HG03521 (cell line): ENCODE data around the gene KDM1B.
"Not testable (repeated sequence)": the region's sequence is repeated elsewhere in the genome, so short reads cannot be mapped to it uniquely, and the experiment has no call there.

Experiments used
- ATAC-seq: cut with Tn5 transposase; IDR thresholded peaks from one replicate; pipeline ENCODE4 v1.9.1; 2021; ENCODE audit warnings: mild to moderate bottlenecking, moderate library complexity; ENCODE audit not compliant: unreplicated experiment

Gene KDM1B

DNA sequence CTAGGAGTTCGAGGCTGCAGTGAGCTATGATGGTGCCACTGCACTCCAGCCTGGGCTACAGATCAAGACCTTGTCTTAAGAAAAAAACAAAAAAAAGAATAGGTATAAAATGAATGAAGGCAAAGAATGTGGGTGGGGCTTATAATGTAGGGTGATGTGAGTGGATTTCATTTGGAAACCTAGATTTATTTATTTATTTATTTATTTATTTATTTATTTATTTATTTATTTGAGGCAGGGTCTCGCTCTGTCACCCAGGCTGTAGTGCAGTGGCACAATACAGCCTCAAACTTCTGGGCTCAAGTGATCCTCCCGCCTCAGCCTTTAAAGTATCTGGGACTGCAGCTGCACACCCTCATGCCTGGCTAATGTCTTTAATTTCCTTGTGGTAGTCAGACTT lies 3.8 kb upstream of the KDM1B start:
- not testable (repeated sequence) for ATAC-seq

DNA sequence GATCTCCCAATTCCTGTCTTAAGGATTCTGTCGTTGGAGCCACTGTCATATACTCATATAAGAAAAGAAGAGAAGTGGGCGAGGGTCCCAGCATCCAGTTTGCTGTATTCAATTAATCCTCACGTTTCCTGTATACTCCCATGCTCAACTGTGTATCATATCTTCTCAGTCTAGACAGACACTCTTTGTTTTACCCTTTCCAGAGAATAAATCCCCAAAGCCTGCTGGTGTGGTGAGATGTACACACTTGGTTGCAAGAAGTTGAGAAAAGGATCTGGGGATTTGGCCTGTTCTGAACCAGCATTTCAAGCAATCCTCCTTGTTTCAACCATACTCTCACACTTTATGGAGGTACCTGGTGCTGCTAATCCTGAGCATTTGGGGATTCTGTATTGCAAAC lies 3.4 kb upstream of the KDM1B start:
- no peak for ATAC-seq

DNA sequence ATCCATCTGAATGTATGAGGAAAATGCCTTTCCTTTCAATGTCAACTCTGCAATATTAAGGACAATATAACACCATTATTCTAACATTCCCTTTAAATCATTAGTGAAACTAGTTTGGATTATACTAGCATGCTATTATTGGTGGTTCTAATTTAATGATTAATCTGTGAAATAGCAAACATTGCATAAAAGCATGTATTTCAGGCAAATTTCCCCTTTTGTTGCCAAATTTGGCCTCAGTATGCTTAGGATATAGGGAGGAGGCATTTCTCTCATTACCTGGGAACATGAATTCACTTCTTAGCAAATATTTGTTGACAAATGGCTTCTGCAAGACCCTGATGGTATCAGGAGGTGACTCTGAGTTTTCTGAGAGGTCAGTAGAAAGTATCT lies 1.9 kb upstream of the KDM1B start:
- no peak for ATAC-seq

DNA sequence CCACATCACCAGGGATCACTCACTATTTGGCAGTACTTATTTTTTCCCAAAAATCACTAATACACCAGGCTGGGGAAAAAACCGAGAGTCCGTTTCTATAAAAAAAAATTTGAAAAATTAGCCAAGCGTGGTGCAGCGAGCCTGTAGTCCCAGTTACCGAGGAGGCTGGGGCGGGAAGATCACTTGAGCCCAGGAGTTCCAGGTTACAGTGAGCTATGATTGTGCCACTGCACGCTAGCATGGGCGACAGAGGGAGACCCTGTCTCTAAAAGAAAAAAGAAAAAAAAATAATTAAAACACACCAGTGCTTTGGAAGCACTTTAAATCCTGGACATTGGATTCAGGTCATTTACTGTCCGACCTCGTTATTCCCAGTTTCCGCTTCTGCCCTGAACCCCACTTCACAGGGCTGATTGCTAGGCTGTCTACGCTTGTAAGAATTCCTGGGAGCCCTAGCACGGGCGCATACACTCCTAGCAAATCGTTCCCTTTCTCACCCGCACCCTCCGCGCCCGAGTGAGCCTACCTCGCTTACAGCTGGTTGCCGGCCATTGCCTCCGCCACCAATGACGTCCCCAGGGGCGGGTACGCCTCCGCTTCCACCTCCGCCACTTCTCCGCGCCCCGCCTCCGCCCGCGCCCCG lies 594 bp upstream of the KDM1B start, which contains the start of gene TPMT:
TSS of gene TPMT (minus strand) at position 571 of the 643 bp plus-strand sequence. CDS start 5,950 bp downstream, outside the sequence.
- peak; percentile 54 for ATAC-seq

DNA sequence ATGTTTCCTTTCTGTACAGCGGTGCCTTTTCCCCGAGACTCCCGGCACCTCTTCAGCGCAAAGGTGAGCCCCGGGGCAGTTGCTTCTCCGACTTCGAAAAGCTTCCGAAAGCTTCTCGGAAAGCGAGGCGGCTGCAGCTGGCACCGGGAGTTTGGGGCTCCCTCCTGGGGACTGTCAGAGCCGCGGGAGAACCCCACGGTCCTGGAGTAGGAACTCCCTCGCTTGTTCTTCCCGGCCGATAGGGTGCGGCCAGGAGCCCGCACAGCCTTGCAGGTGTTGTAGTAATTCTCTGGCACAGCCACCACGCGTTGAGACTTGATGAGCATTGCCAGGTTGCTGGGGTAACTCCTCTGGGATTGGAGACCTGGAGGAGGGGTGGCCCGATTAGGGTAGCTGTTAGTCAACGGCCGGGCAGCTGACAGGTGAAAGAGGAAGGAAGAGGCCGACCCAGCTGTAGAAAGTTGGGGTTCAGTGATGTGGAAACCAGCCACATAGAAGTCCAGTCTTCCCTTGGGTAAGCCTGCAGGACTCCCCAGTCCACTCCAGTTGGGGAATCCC lies 721 bp downstream of the KDM1B start:
- ATAC-seq = peak; percentile 14

DNA sequence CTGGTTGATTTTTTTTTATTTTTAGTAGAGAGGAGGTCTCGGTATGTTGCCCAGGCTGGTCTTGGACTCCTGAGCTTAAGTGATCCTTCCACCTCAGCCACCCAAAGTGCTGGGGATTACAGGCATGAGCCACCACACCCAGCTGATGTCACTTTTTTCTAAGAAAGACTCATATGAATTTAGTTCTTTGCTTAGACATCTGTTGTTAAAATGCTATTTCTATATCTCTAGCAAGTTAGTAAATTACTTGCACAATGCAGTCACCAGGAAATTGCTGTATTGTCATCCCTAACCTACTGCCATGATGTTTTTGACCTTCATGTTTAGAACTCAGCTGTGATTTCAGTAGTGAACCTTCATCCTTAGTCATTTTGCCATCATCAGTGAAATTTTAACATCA lies 5.7 kb downstream of the KDM1B start:
- ATAC-seq = no peak

DNA sequence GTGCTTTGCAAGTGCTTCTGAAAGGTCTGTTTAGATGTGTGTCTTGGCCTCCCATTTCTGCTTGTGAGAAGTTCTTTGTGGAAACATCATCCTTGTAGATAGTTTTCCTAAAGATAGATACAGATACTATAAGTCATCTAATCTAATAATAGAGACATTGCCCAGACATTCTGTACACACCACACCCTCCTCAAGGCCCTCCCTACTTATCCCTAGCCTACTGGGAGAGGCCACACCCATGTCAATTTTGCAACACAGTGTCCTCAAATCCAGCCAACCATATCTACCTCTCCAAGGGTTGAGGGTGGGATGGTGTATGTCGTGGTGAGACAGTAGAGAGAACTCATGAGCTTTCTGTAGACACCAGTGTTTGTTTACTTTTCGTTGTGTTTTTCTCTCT lies 6.2 kb downstream of the KDM1B start:
- ATAC-seq = no peak

DNA sequence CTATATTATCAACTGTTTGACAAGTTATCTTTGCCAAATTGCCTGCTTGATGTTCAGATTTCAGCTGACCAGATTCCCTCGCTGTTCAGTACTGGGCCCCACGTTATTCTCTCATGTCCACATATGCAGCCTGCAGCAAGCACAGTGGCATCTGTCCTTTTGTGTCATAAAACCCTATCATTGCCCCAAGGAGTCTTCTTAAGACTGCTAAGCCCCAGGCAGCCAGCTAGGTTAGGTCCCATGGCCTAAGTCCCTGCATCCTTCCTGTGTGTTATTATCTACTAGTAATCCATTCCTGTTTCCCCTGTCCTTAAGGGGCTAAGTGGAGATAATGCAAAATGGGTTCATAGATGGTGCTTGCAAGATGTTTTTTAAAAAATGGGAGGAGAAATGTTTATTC lies 7.2 kb downstream of the KDM1B start:
- ATAC-seq = no peak

DNA sequence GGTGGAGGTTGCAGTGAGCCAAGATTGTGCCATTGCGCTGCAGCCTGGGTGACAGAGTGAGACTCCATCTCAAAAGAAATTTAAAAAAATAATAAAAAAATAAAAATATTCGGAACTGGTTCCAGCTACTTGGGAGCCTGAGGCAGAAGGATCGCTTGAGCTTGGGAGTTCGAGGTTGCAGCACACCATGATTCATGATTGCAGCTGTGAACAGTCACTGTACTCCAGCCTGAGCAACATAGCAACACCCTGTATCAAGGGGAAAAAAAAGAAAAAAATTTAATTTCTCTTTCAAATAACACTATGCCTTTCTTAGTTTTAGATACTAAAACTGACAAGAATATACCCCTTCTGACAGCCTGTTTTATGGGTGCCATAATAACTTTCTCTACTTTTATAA lies 10.5 kb downstream of the KDM1B start:
- no peak for ATAC-seq

DNA sequence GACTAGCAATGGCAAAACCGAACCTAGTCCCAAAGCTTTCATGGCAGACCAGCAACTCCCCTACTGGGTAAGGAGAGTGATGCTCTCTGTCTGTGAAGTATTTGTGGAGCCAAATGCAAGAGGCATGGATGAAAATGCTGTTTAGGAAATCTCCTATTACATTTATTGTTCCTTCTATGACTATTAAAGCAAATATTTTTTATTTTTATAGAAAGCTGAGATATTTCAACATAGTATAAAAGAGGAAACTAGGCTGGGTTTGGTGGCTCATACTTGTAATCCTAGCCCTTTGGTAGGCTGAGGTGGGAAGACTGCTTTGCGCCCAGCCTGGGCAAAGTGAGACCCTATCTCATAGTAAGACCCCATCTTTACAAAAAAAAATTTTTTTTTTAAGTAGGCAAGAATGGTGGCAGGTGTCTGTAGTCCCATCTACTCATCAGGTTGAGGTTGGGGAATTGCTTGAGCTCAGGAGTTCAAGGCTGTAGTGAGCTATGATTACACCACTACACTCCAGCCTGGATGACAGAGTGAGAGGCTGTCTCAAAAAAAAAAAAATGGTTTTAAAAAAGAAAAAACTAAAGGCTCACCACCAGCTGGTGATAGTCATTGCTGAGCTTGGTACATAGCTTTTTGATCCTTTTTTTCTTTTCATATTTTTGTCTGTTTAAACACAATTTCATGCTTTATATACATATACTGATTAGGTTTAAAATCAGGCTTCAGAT lies 11.3 kb downstream of the KDM1B start:
- ATAC-seq = no peak

DNA sequence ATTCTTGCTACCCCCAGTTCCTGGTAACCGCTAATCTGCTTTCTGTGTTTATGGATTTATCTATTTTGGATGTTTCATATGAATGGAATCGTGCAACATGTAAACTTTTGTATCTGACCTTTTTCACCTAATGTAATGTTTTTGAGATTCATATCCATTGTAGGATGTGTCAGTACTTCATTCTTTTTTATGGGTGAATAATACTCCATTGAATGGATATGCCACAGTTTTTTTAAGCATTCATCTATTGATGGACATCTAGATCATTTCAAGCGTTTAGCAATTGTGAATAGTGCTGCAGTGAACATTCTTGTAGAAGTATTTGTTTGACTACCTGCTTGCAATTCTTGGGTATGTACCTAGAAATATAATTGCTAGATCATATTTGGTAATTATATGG lies 13.0 kb downstream of the KDM1B start:
- no peak for ATAC-seq

DNA sequence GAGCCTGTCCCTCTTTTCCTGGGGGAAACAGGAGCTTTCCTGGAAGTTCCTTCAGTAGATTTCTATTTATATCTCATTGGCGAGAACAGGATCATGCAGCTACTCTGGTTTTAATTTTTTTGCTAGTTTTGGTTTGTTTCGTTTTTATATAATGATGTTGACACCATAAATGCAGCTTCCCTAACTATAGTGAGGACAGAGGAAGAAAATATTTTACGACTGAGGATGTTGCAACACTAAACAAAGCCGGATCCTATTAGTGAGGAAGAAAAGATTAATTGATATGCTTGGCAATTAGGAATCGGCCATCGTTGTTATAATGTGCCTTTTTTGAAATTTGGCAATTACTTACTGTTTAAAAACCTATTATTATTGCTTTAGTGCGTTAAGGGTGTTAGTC lies 16.6 kb downstream of the KDM1B start:
- no peak for ATAC-seq

DNA sequence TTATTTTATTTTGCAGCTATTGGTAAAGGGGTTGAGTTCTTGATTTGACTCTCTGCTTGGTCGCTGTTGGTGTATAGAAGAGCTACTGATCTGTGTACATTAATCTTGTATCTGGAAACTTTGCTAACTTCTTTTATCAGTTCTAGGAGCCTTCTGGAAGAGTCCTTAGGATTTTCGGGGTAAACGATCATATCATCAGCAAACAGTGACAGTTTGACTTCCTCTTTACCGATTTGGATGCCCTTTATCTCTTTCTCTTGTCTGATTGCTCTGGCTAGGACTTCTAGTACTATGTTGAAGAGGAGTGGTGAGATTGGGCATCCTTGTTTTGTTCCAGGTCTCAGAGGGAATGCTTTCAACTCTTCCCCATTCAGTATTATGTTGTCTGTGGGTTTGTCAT lies 21.0 kb downstream of the KDM1B start:
- not testable (repeated sequence) for ATAC-seq

DNA sequence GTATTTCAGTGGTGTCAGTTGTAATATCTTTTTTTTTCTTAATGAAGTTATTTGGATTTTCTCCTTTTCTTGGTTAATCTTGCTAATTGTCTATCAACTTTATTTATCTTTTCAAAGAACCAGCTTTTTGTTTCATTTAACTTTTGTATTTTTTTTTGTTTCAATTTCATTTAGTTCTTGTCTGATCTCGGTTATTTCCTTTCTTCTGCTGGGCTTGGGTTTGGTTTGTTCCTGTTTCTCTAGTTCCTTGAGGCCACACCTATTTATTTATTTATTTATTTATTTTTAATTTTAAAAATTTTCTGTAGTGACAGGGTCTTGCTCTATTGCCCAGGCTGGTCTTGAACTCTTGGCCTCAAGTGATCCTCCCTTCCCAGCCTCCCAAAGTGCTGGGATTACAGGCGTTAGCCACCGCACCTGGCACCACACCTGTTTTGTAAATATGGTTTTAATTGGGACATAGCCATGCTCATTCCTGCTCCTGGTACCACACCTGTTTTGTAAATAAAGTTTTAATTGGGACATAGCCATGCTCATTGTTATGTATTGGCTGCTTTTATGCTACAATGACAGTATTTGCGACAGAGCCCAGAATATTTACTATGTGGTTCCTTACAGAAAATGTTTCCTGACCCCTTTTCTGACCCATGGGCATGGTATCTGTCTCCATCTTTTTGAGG lies 22.2 kb downstream of the KDM1B start:
- no peak for ATAC-seq

DNA sequence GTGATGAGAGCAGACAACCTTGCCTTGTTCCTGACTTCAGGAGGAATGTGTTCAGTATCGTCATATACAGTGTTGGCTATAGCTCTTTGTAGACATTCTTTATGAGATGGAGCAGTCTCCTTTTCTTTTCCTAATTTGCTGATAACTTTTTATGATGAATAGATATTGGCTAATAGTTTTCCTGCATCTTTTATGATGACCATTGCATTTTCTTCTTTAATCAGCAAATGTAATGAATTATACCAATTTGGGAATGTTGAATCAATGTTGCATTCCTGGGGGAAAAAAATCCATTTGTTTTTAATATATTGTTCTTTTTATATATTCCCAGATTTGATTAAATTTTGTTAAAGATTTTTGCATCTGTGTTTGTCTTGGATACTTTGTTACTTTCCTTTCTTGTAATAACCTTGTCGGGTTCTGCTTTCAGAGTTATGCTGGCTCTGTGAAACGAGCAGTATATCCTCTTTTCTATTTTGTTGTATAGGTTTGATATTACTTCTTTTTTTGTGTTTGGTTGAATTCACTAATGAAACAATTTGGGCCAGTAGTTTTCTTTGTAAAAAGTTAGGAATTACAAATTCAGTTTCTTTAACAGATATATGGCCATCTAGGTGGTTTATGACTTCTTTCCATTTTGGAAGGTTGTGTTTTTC lies 23.9 kb downstream of the KDM1B start:
- no peak for ATAC-seq

DNA sequence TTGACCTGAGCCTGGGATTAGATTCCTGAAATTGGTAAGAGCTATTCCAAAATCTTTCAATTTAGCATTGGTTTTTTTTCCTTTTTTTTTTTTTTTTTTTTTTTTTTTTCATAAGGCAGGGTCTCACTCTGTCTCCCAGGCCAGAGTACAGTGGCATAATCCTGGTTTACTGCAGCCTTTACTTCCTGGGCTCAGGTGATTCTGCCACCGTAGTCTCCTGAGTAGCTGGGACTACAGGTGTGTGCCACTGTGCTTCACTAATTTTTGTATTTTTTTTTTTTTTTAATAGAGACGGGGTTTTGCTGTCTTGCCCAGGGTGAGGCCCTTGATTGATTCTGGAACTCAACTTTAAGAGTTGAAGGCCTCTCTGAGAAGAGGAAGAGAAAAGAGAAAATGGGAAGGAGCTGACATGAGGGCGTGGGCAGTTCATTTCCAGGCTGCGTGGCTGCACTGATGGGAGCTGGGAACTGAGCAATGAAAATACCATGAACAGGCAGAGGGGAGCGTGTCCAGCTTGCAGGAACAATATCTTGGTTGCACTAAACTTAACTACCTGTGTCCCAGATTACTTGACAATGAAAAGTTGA lies 24.6 kb downstream of the KDM1B start:
- no peak for ATAC-seq

DNA sequence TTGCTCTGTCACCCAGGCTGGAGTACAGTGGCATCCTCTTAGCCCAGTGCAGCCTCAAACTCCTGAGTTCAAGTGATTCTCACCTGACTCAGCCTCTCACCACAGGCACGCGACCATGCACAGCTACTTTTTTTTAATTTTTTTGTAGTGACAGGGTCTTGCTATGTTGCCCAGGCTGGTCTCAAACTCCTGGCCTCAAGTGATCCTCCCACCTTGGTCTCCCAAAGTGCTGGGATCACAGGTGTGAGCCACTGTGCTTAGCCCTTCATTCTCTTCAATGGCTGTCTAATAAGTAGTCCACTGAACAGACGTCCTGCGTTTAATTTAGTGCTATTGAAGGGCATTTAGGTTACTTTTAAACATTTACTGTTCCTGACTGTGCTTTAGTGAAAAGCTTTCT lies 27.3 kb downstream of the KDM1B start:
- no peak for ATAC-seq

DNA sequence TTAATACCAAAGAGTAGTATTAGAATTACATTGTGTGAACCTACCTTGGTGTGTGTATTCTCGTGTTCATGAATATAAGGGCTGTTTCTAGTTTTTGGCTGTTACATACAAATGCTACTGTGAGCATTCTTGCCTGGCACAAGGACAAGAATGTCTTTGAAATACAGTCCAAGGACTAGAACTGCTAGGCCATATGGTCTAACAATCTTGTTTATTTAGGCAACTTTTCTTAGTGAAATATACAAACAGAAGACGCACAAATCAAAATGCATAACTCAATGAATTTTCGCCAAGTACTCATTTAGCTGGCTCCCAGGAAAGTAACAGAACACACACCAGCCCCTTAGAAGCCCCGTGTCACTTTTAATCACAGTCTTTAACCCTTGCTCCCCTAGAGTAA lies 28.5 kb downstream of the KDM1B start:
- no peak for ATAC-seq

DNA sequence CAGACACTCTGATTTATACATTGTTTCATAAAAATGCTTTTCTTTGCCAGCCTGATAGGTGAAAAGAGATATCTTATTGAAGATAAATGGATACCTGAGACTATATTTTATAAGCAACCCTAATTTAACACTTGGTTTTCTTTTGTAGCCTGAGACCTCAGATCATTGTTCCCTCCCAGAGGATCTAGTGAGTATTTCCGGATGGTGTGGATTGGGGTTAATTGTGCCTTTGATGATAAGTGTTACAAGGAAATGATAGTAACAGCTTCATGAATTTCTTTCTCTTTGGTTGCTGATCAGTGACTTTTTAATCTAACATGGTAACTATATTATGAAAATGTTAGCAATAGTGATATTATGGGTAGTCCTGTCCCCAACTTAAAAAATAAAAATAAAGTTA lies 30.4 kb downstream of the KDM1B start:
- no peak for ATAC-seq

DNA sequence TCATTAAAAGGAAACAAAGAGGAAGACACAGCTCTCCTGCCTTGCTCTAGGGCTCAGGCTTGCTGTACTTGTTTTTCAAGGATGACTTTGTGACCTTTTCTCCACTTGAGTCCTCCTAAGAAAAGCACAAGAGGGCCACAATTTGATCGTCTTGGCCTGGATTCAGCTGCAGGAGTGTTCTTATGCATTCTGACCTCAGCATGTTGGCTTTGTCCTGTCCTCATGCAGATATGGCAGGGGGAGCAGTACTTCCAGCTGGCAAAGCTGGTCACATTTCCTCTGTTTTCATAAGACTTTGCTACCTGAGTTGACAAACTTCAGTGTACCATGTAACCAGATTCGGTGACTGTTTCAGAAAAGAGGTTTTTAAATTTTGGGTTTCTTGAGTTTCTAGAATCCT lies 30.8 kb downstream of the KDM1B start:
- no peak for ATAC-seq
